GM18502 (cell line): Measurements from ENCODE around the gene UGT1A4.
"Not testable (repeated sequence)": the region's sequence is repeated elsewhere in the genome, so short reads cannot be mapped to it uniquely, and the experiment has no call there.

ENCODE experiments used
- ATAC-seq: cut with Tn5 transposase; IDR thresholded peaks from one replicate; pipeline ENCODE4 v1.9.1; 2021; ENCODE audit warnings: mild to moderate bottlenecking; ENCODE audit not compliant: unreplicated experiment, poor library complexity

UGT1A4 gene

GRCh38 chr2:233699424-233700027 is 19.0 kb upstream of the UGT1A4 start:
- ATAC-seq = no peak

GRCh38 chr2:233700028-233700635 is 18.4 kb upstream of the UGT1A4 start:
- no peak for ATAC-seq

- ATAC-seq = not testable (repeated sequence)
Observed at GRCh38 chr2:233700842-233701241, 17.7 kb upstream of the UGT1A4 start.

- ATAC-seq = no peak
Observed at GRCh38 chr2:233702238-233702637, 16.3 kb upstream of the UGT1A4 start.

- no peak for ATAC-seq
Observed at GRCh38 chr2:233705911-233706506, 12.5 kb upstream of the UGT1A4 start.

- no peak for ATAC-seq
Observed at GRCh38 chr2:233706720-233707119, 11.8 kb upstream of the UGT1A4 start.

- ATAC-seq = no peak
Observed at GRCh38 chr2:233707940-233708644, 10.4 kb upstream of the UGT1A4 start.

GRCh38 chr2:233708942-233709341 is 9.6 kb upstream of the UGT1A4 start:
- no peak for ATAC-seq

GRCh38 chr2:233711312-233712008 is 7.1 kb upstream of the UGT1A4 start:
- ATAC-seq = peak; percentile 50

- no peak for ATAC-seq
Observed at GRCh38 chr2:233712611-233713261, 5.8 kb upstream of the UGT1A4 start, which contains the start of gene UGT1A5. TSS of gene UGT1A5 (plus strand) at chr2:233712907. CDS start at chr2:233712992, 85 bp downstream.

GRCh38 chr2:233713262-233713615 is 5.3 kb upstream of the UGT1A4 start:
- no peak for ATAC-seq

- no peak for ATAC-seq
Observed at GRCh38 chr2:233714121-233714520, 4.4 kb upstream of the UGT1A4 start.

GRCh38 chr2:233728723-233729301 is 10.3 kb downstream of the UGT1A4 start, which contains the start of gene UGT1A3:
TSS of gene UGT1A3 (plus strand) at chr2:233729042. CDS start at chr2:233729127, 85 bp downstream.
- ATAC-seq = no peak

- not testable (repeated sequence) for ATAC-seq
Observed at GRCh38 chr2:233736868-233737653, 18.5 kb downstream of the UGT1A4 start.

- no peak for ATAC-seq
Observed at GRCh38 chr2:233740870-233741269, 22.3 kb downstream of the UGT1A4 start.

- no peak for ATAC-seq
Observed at GRCh38 chr2:233743464-233744259, 25.1 kb downstream of the UGT1A4 start.

GRCh38 chr2:233745073-233745755 is 26.7 kb downstream of the UGT1A4 start:
- no peak for ATAC-seq

- not testable (repeated sequence) for ATAC-seq
Observed at GRCh38 chr2:233745838-233746237, 27.3 kb downstream of the UGT1A4 start.
